HepG2 (cell line): ENCODE results near the gene SAPCD1. TPM values are rescaled to one million over a fixed set of nuclear protein-coding genes. Genes with fewer than 3 reads are reported as not detected.

Experiments used
- GATA4 ChIP-seq: sonication (generic); IDR thresholded peaks from 2 replicates; pipeline ENCODE4 v1.6.1; 2016; ENCODE audit warnings: antibody characterized with exemption, low read depth, borderline replicate concordance
- MTF2 ChIP-seq: sonication (generic); formaldehyde crosslinking; IDR thresholded peaks from 2 replicates; pipeline ENCODE4 v1.5.0; 2020; ENCODE audit warnings: missing genetic modification reagents, borderline replicate concordance
- NKX3-1 ChIP-seq: sonication (generic); formaldehyde crosslinking; IDR thresholded peaks from 2 replicates; pipeline ENCODE4 v1.5.0; 2020; ENCODE audit warnings: missing genetic modification reagents
- RXRA ChIP-seq: sonication (generic); formaldehyde crosslinking; IDR thresholded peaks from 2 replicates; pipeline ENCODE4 v1.5.1; 2020; ENCODE audit warnings: missing genetic modification reagents
- SAFB2 ChIP-seq: sonication (generic); formaldehyde crosslinking; IDR thresholded peaks from 2 replicates; pipeline ENCODE4 v1.5.1; 2020; ENCODE audit warnings: missing genetic modification reagents, low read depth, mild to moderate bottlenecking, borderline replicate concordance
- polyA plus RNA-seq, 8 experiments: library from polyadenylated mRNA; depleted of rRNA in 3 of 8; stranded (reverse) in 7 of 8; unstranded in 1 of 8; fragments of >200 nt; fragmentation: Illumina TruSeq in 4 of 8; extraction: Trizol in 4 of 8; gene quantifications; 2 replicates each; pipeline versions ENCODE4 v1.2.1 to v1.2.3, GENCODE V29; 2011 to 2016; ENCODE audit warnings: low read depth in 4 of 8, missing spikeins in 1 of 8, mixed read lengths in 1 of 8; ENCODE audit not compliant: insufficient read depth in 1 of 8
- total RNA-seq, 5 experiments: library from RNA; depleted of rRNA; stranded (reverse); fragments of >200 nt; fragmentation: Illumina TruSeq; extraction: Trizol; gene quantifications; 2 replicates each; pipeline ENCODE4 v1.2.3, GENCODE V29; 2016; ENCODE audit warnings: low read depth in 1 of 5
- TF ChIP-seq, protein P1 (sequence below): sonication (generic); formaldehyde crosslinking; IDR thresholded peaks from 2 replicates; pipeline ENCODE4 v1.4.0; 2020; ENCODE audit warnings: missing genetic modification reagents, borderline replicate concordance
- TF ChIP-seq, protein P2 (sequence below): IDR thresholded peaks from 2 replicates; pipeline ENCODE4 v1.6.1; 2012; ENCODE audit warnings: low read length, improper control_type of control experiment
- TF ChIP-seq, protein P3 (sequence below): sonication (generic); formaldehyde crosslinking; IDR thresholded peaks from 2 replicates; pipeline ENCODE4 v1.4.0; 2020; ENCODE audit warnings: missing genetic modification reagents
- TF ChIP-seq, protein P4 (sequence below): sonication (generic); formaldehyde crosslinking; IDR thresholded peaks from 2 replicates; pipeline ENCODE4 v1.5.0; 2020; ENCODE audit warnings: missing genetic modification reagents
- TF ChIP-seq, protein P5 (sequence below): IDR thresholded peaks from 2 replicates; pipeline ENCODE4 v1.6.1; 2016; ENCODE audit warnings: low read depth, borderline replicate concordance
- TF ChIP-seq, protein P6 (sequence below): sonication (generic); formaldehyde crosslinking; IDR thresholded peaks from 2 replicates; pipeline ENCODE4 v1.5.0; 2020; ENCODE audit warnings: mild to moderate bottlenecking, missing genetic modification reagents

SAPCD1 gene
- total and polyA plus RNA-seq, 2 of the 13 experiments (the other 11 are each of a cell fraction or from before 2014, with no cell fraction given) = 2.5 to 3.9 TPM

DNA sequence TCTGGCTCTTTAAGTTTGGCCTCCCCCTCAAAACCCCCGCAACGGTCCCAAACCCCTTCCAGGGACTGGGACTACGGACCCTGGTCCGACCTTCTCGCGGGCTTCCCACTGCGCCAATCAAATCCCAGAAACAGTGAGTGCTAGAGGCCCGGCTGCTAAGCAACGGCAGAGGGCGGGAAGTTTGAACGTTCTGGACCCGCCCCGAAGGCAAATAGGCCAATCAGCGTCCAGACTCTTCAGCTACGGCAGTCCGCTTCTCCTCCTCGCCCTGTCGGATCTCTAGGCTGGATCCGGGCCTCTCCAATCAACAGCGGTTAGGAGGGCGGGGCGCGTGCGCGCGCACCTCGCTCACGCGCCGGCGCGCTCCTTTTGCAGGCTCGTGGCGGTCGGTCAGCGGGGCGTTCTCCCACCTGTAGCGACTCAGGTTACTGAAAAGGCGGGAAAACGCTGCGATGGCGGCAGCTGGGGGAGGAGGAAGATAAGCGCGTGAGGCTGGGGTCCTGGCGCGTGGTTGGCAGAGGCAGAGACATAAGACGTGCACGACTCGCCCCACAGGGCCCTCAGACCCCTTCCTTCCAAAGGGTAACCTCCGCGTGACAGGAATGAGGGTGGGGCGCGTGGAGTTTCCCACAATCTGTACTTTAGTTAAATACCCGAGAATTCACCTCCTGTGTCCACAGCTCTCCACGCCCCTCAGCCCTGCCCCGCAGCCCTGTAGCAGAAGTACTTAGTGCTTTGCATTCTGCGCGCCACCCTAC, 22.6 kb upstream of the SAPCD1 start, which contains the start of gene MSH5 (continued):
- TF ChIP-seq, protein P1, sequence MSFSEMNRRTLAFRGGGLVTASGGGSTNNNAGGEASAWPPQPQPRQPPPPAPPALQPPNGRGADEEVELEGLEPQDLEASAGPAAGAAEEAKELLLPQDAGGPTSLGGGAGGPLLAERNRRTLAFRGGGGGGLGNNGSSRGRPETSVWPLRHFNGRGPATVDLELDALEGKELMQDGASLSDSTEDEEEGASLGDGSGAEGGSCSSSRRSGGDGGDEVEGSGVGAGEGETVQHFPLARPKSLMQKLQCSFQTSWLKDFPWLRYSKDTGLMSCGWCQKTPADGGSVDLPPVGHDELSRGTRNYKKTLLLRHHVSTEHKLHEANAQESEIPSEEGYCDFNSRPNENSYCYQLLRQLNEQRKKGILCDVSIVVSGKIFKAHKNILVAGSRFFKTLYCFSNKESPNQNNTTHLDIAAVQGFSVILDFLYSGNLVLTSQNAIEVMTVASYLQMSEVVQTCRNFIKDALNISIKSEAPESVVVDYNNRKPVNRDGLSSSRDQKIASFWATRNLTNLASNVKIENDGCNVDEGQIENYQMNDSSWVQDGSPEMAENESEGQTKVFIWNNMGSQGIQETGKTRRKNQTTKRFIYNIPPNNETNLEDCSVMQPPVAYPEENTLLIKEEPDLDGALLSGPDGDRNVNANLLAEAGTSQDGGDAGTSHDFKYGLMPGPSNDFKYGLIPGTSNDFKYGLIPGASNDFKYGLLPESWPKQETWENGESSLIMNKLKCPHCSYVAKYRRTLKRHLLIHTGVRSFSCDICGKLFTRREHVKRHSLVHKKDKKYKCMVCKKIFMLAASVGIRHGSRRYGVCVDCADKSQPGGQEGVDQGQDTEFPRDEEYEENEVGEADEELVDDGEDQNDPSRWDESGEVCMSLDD (CRISPR knock-in tag) = peak; percentile 78; the same call in 1 of the 2 replicates
- TF ChIP-seq GATA4 = 0 out of 2 replicates have a peak, but pooled peaks have one; percentile 47
- TF ChIP-seq RXRA = peak; percentile 80; the same call in 1 of the 2 replicates
- TF ChIP-seq MTF2 (CRISPR knock-in tag) = no peak
- TF ChIP-seq, protein P2, sequence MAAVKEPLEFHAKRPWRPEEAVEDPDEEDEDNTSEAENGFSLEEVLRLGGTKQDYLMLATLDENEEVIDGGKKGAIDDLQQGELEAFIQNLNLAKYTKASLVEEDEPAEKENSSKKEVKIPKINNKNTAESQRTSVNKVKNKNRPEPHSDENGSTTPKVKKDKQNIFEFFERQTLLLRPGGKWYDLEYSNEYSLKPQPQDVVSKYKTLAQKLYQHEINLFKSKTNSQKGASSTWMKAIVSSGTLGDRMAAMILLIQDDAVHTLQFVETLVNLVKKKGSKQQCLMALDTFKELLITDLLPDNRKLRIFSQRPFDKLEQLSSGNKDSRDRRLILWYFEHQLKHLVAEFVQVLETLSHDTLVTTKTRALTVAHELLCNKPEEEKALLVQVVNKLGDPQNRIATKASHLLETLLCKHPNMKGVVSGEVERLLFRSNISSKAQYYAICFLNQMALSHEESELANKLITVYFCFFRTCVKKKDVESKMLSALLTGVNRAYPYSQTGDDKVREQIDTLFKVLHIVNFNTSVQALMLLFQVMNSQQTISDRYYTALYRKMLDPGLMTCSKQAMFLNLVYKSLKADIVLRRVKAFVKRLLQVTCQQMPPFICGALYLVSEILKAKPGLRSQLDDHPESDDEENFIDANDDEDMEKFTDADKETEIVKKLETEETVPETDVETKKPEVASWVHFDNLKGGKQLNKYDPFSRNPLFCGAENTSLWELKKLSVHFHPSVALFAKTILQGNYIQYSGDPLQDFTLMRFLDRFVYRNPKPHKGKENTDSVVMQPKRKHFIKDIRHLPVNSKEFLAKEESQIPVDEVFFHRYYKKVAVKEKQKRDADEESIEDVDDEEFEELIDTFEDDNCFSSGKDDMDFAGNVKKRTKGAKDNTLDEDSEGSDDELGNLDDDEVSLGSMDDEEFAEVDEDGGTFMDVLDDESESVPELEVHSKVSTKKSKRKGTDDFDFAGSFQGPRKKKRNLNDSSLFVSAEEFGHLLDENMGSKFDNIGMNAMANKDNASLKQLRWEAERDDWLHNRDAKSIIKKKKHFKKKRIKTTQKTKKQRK = no peak
- peak; percentile 94 for TF ChIP-seq NKX3-1 (CRISPR knock-in tag)
- TF ChIP-seq, protein P3, sequence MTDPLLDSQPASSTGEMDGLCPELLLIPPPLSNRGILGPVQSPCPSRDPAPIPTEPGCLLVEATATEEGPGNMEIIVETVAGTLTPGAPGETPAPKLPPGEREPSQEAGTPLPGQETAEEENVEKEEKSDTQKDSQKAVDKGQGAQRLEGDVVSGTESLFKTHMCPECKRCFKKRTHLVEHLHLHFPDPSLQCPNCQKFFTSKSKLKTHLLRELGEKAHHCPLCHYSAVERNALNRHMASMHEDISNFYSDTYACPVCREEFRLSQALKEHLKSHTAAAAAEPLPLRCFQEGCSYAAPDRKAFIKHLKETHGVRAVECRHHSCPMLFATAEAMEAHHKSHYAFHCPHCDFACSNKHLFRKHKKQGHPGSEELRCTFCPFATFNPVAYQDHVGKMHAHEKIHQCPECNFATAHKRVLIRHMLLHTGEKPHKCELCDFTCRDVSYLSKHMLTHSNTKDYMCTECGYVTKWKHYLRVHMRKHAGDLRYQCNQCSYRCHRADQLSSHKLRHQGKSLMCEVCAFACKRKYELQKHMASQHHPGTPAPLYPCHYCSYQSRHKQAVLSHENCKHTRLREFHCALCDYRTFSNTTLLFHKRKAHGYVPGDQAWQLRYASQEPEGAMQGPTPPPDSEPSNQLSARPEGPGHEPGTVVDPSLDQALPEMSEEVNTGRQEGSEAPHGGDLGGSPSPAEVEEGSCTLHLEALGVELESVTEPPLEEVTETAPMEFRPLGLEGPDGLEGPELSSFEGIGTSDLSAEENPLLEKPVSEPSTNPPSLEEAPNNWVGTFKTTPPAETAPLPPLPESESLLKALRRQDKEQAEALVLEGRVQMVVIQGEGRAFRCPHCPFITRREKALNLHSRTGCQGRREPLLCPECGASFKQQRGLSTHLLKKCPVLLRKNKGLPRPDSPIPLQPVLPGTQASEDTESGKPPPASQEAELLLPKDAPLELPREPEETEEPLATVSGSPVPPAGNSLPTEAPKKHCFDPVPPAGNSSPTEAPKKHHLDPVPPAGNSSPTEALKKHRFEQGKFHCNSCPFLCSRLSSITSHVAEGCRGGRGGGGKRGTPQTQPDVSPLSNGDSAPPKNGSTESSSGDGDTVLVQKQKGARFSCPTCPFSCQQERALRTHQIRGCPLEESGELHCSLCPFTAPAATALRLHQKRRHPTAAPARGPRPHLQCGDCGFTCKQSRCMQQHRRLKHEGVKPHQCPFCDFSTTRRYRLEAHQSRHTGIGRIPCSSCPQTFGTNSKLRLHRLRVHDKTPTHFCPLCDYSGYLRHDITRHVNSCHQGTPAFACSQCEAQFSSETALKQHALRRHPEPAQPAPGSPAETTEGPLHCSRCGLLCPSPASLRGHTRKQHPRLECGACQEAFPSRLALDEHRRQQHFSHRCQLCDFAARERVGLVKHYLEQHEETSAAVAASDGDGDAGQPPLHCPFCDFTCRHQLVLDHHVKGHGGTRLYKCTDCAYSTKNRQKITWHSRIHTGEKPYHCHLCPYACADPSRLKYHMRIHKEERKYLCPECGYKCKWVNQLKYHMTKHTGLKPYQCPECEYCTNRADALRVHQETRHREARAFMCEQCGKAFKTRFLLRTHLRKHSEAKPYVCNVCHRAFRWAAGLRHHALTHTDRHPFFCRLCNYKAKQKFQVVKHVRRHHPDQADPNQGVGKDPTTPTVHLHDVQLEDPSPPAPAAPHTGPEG = peak; percentile 81
- TF ChIP-seq SAFB2 = peak; percentile 95
- TF ChIP-seq, protein P4, sequence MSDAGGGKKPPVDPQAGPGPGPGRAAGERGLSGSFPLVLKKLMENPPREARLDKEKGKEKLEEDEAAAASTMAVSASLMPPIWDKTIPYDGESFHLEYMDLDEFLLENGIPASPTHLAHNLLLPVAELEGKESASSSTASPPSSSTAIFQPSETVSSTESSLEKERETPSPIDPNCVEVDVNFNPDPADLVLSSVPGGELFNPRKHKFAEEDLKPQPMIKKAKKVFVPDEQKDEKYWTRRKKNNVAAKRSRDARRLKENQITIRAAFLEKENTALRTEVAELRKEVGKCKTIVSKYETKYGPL (CRISPR knock-in tag) = no peak; the same call in 1 of the 2 replicates
- TF ChIP-seq, protein P5, sequence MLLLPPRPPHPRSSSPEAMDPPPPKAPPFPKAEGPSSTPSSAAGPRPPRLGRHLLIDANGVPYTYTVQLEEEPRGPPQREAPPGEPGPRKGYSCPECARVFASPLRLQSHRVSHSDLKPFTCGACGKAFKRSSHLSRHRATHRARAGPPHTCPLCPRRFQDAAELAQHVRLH = peak; percentile 70; the same call in 1 of the 2 replicates
- TF ChIP-seq, protein P6, sequence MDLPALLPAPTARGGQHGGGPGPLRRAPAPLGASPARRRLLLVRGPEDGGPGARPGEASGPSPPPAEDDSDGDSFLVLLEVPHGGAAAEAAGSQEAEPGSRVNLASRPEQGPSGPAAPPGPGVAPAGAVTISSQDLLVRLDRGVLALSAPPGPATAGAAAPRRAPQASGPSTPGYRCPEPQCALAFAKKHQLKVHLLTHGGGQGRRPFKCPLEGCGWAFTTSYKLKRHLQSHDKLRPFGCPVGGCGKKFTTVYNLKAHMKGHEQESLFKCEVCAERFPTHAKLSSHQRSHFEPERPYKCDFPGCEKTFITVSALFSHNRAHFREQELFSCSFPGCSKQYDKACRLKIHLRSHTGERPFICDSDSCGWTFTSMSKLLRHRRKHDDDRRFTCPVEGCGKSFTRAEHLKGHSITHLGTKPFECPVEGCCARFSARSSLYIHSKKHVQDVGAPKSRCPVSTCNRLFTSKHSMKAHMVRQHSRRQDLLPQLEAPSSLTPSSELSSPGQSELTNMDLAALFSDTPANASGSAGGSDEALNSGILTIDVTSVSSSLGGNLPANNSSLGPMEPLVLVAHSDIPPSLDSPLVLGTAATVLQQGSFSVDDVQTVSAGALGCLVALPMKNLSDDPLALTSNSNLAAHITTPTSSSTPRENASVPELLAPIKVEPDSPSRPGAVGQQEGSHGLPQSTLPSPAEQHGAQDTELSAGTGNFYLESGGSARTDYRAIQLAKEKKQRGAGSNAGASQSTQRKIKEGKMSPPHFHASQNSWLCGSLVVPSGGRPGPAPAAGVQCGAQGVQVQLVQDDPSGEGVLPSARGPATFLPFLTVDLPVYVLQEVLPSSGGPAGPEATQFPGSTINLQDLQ (CRISPR knock-in tag) = peak; percentile 73; the same call in 1 of the 2 replicates
